Left renal pelvis (tissue), 4 donors: ENCODE results near the gene ISL1. TPM values are rescaled to one million over a fixed set of nuclear protein-coding genes. Genes with fewer than 3 reads are reported as not detected.

Experiments used
- DNase-seq, 4 donors: peaks; one replicate each; pipeline ENCODE4 v3.0.0-alpha.2; 2013; ENCODE audit warnings: low read depth in 4 of 4, low spot score in 3 of 4
- polyA plus RNA-seq, 4 donors: library from polyadenylated mRNA; unstranded; fragments of 120-200 nt; gene quantifications; one replicate each; pipeline ENCODE4 v1.2.1, GENCODE V29; 2013; ENCODE audit not compliant: insufficient read length in 4 of 4

ISL1 gene
- polyA plus RNA-seq, 4 donors = 0.44 to 0.52 TPM; not detected in 2

GRCh38 chr5:51386916-51387883 lies 4.0 kb downstream of the ISL1 start:
- no peak for DNase-seq

- no peak for DNase-seq
Measured at GRCh38 chr5:51387884-51388275, 4.6 kb downstream of the ISL1 start.

GRCh38 chr5:51388488-51389287 lies 5.4 kb downstream of the ISL1 start:
- no peak for DNase-seq

- DNase-seq = no peak
Measured at GRCh38 chr5:51389288-51389576, 6.0 kb downstream of the ISL1 start.

- no peak for DNase-seq
Measured at GRCh38 chr5:51389577-51390463, 6.6 kb downstream of the ISL1 start.

GRCh38 chr5:51391175-51391574 lies 7.9 kb downstream of the ISL1 start:
- no peak for DNase-seq

GRCh38 chr5:51392689-51393199 lies 9.5 kb downstream of the ISL1 start:
- DNase-seq = no peak

GRCh38 chr5:51394609-51395008 lies 11.4 kb downstream of the ISL1 start:
- DNase-seq = no peak

GRCh38 chr5:51395245-51395644 lies 12.0 kb downstream of the ISL1 start:
- DNase-seq = no peak

- DNase-seq = no peak
Measured at GRCh38 chr5:51395666-51396356, 12.6 kb downstream of the ISL1 start.

GRCh38 chr5:51396797-51397196 lies 13.5 kb downstream of the ISL1 start:
- no peak for DNase-seq

GRCh38 chr5:51397996-51398395 lies 14.7 kb downstream of the ISL1 start:
- DNase-seq = no peak

GRCh38 chr5:51398875-51399642 lies 15.8 kb downstream of the ISL1 start:
- DNase-seq = no peak

GRCh38 chr5:51399643-51400006 lies 16.4 kb downstream of the ISL1 start:
- no peak for DNase-seq

GRCh38 chr5:51404255-51404654 lies 21.0 kb downstream of the ISL1 start:
- no peak for DNase-seq

GRCh38 chr5:51411921-51412325 lies 28.7 kb downstream of the ISL1 start:
- no peak for DNase-seq

GRCh38 chr5:51414516-51414915 lies 31.3 kb downstream of the ISL1 start:
- DNase-seq = no peak

- DNase-seq = no peak
Measured at GRCh38 chr5:51416149-51416548, 32.9 kb downstream of the ISL1 start.

GRCh38 chr5:51433052-51433710 lies 49.9 kb downstream of the ISL1 start:
- DNase-seq = no peak
